ENCODE data around the gene ELFN2.
"Not testable (repeated sequence)": the region's sequence is repeated elsewhere in the genome, so short reads cannot be mapped to it uniquely, and the experiment has no call there.

The ELFN2 gene

GRCh38 chr22:37410174-37411055, 16.9 kb downstream of the ELFN2 start:
- DNase-seq (ENCODE audit: low spot score), result no peak

GRCh38 chr22:37409459-37410050, 17.7 kb downstream of the ELFN2 start:
- no peak for DNase-seq (ENCODE audit: low spot score)

- no peak for DNase-seq (ENCODE audit: low spot score)
Observed at GRCh38 chr22:37409031-37409430, 18.2 kb downstream of the ELFN2 start.

GRCh38 chr22:37407856-37408255, 19.4 kb downstream of the ELFN2 start:
- DNase-seq (ENCODE audit: low spot score), result no peak

- no peak for DNase-seq (ENCODE audit: low spot score)
Observed at GRCh38 chr22:37406441-37407235, 20.6 kb downstream of the ELFN2 start.

GRCh38 chr22:37404091-37404490, 23.2 kb downstream of the ELFN2 start:
- DNase-seq (ENCODE audit: low spot score), result no peak

- DNase-seq (ENCODE audit: low spot score), result no peak
Observed at GRCh38 chr22:37403267-37403960, 23.9 kb downstream of the ELFN2 start.

- DNase-seq (ENCODE audit: low spot score), result no peak
Observed at GRCh38 chr22:37402184-37402506, 25.1 kb downstream of the ELFN2 start.

GRCh38 chr22:37401401-37402183, 25.7 kb downstream of the ELFN2 start:
- no peak for DNase-seq (ENCODE audit: low spot score)

GRCh38 chr22:37400719-37401118, 26.6 kb downstream of the ELFN2 start:
- DNase-seq (ENCODE audit: low spot score), result no peak

GRCh38 chr22:37399457-37399856, 27.8 kb downstream of the ELFN2 start:
- DNase-seq (ENCODE audit: low spot score), result not testable (repeated sequence)

- no peak for DNase-seq (ENCODE audit: low spot score)
Observed at GRCh38 chr22:37397226-37397625, 30.1 kb downstream of the ELFN2 start.

- no peak for DNase-seq (ENCODE audit: low spot score)
Observed at GRCh38 chr22:37396488-37397084, 30.7 kb downstream of the ELFN2 start.

GRCh38 chr22:37394341-37394740, 32.9 kb downstream of the ELFN2 start:
- no peak for DNase-seq (ENCODE audit: low spot score)

GRCh38 chr22:37393746-37394145, 33.5 kb downstream of the ELFN2 start:
- DNase-seq (ENCODE audit: low spot score), result no peak

- DNase-seq (ENCODE audit: low spot score), result no peak
Observed at GRCh38 chr22:37392721-37393328, 34.5 kb downstream of the ELFN2 start.

GRCh38 chr22:37391702-37392101, 35.6 kb downstream of the ELFN2 start:
- no peak for DNase-seq (ENCODE audit: low spot score)

GRCh38 chr22:37390075-37390474, 37.2 kb downstream of the ELFN2 start:
- DNase-seq (ENCODE audit: low spot score), result no peak

GRCh38 chr22:37388538-37388937, 38.7 kb downstream of the ELFN2 start:
- no peak for DNase-seq (ENCODE audit: low spot score)

- DNase-seq (ENCODE audit: low spot score), result no peak
Observed at GRCh38 chr22:37387793-37388192, 39.5 kb downstream of the ELFN2 start.

- no peak for DNase-seq (ENCODE audit: low spot score)
Observed at GRCh38 chr22:37386441-37386840, 40.8 kb downstream of the ELFN2 start.

All from hematopoietic multipotent progenitor cell treated with erythropoietin and hydrocortisone succinate and interleukin-3 and kit ligand, for 15 days (in vitro differentiated cells).